CD4-positive, alpha-beta memory T cell (primary cell): Measurements from ENCODE around the gene NF1. TPM values are rescaled to one million over a fixed set of nuclear protein-coding genes. Genes with fewer than 3 reads are reported as not detected.
"Not testable (repeated sequence)": the region's sequence is repeated elsewhere in the genome, so short reads cannot be mapped to it uniquely, and the experiment has no call there.

ENCODE experiments used
- CTCF ChIA-PET: fragments of 350-600 bp; sonication (Branson Sonifier 250); formaldehyde crosslinking; loops from one replicate; lab custom pipeline; 2021; ENCODE audit warnings: inconsistent platforms; ENCODE audit not compliant: partially characterized antibody; lab: Charles Lee
- POLR2A ChIA-PET: fragments of 350-600 bp; sonication (Branson Sonifier 250); formaldehyde crosslinking; loops from one replicate; lab custom pipeline; 2021; ENCODE audit not compliant: partially characterized antibody; lab: Charles Lee
- DNase-seq, 5 donors: peaks; one replicate each; pipeline versions ENCODE4 v3.0.0 to v3.0.0-alpha.2; 2020 to 2022; ENCODE audit warnings: mixed read lengths in 1 of 5
- H3K27ac ChIP-seq: one replicate; pipeline ENCODE4 v1.7.0; 2013; ENCODE audit warnings: low read depth, low read length
- H3K27me3 ChIP-seq: 2 replicates; pipeline ENCODE4 v1.7.0; 2013; ENCODE audit warnings: mild to moderate bottlenecking, low read length, moderate library complexity; ENCODE audit not compliant: insufficient read depth
- H3K36me3 ChIP-seq: 2 replicates; pipeline ENCODE4 v1.7.0; 2013; ENCODE audit warnings: mild to moderate bottlenecking, low read length, moderate library complexity; ENCODE audit not compliant: insufficient read depth
- H3K4me1 ChIP-seq: 2 replicates; pipeline ENCODE4 v1.7.0; 2013; ENCODE audit warnings: mild to moderate bottlenecking, low read length, moderate library complexity; ENCODE audit not compliant: insufficient read depth
- H3K4me3 ChIP-seq, 2 donors: one replicate each; pipeline ENCODE4 v1.7.0; 2013; ENCODE audit warnings: low read length in 2 of 2, mild to moderate bottlenecking in 1 of 2
- H3K9me3 ChIP-seq, 2 donors: one replicate each; pipeline ENCODE4 v1.7.0; 2013; ENCODE audit warnings: low read length in 2 of 2, control low read depth in 1 of 2; ENCODE audit not compliant: control insufficient read depth in 1 of 2
- H3K27ac Mint-ChIP-seq, 7 donors: one replicate each; pipeline ENCODE4 v1.8.0; 2020 to 2021; ENCODE audit warnings: mixed read lengths in 7 of 7, mild to moderate bottlenecking in 6 of 7, inconsistent platforms in 3 of 7, moderate library complexity in 3 of 7
- H3K27me3 Mint-ChIP-seq, 2 donors: one replicate each; pipeline ENCODE4 v1.8.0; 2020 to 2021; ENCODE audit warnings: mixed read lengths in 2 of 2
- H3K36me3 Mint-ChIP-seq, 2 donors: one replicate each; pipeline ENCODE4 v1.8.0; 2020 to 2021; ENCODE audit warnings: mixed read lengths in 2 of 2, inconsistent platforms in 1 of 2, mild to moderate bottlenecking in 1 of 2
- H3K4me1 Mint-ChIP-seq, 4 donors: one replicate each; pipeline ENCODE4 v1.8.0; 2020 to 2021; ENCODE audit warnings: mixed read lengths in 4 of 4, mild to moderate bottlenecking in 1 of 4
- H3K4me3 Mint-ChIP-seq, 8 donors: one replicate each; pipeline ENCODE4 v1.8.0; 2020 to 2021; ENCODE audit warnings: mixed read lengths in 8 of 8, mild to moderate bottlenecking in 7 of 8, moderate library complexity in 6 of 8, inconsistent platforms in 3 of 8
- H3K9me3 Mint-ChIP-seq, 8 donors: one replicate each; pipeline ENCODE4 v1.8.0; 2020 to 2021; ENCODE audit warnings: mixed read lengths in 8 of 8, mild to moderate bottlenecking in 5 of 8, inconsistent platforms in 3 of 8, moderate library complexity in 1 of 8
- intact Hi-C: fragments of 100-400 bp; cut with micrococcal nuclease; formaldehyde crosslinking; loops from one replicate; pipeline ENCODE4 v1.15.1; 2023
- polyA plus RNA-seq, 2 donors: library from polyadenylated mRNA; unstranded; fragments of 300-500 nt; fragmentation: Illumina TruSeq; gene quantifications; one replicate each; pipeline ENCODE4 v1.2.3, GENCODE V29; 2021
- total RNA-seq, 2 experiments: library from RNA; stranded (reverse); gene quantifications; one replicate each; pipeline ENCODE4 v1.2.3, GENCODE V29; 2021

The NF1 gene
- total and polyA plus RNA-seq, 4 experiments from 2014 or later, result 5.5 to 52.4 (median 27.9) TPM

- H3K4me3 Mint-ChIP-seq, H3K27ac Mint-ChIP-seq: not testable (repeated sequence)
Measured at GRCh38 chr17:31176143-31176542, 81.4 kb downstream of the NF1 start.

GRCh38 chr17:31178951-31179350 lies 84.2 kb downstream of the NF1 start:
- H3K9me3 ChIP-seq, H3K27ac ChIP-seq, H3K9me3 Mint-ChIP-seq, H3K4me1 ChIP-seq, H3K27ac Mint-ChIP-seq, H3K27me3 ChIP-seq, intact Hi-C loops, DNase-seq, H3K4me1 Mint-ChIP-seq, H3K4me3 ChIP-seq, H3K36me3 ChIP-seq, H3K27me3 Mint-ChIP-seq, H3K4me3 Mint-ChIP-seq, POLR2A ChIA-PET, CTCF ChIA-PET: not testable (repeated sequence)
- H3K36me3 Mint-ChIP-seq, result peaks cover 14 to 17% of the 10 kb centered on the region in 2 donors

More at GRCh38 chr17:31176143-31176542, 81.4 kb downstream of the NF1 start:
- H3K4me1 ChIP-seq, H3K36me3 ChIP-seq, DNase-seq, intact Hi-C loops, H3K27me3 Mint-ChIP-seq, H3K27ac ChIP-seq, CTCF ChIA-PET, H3K9me3 Mint-ChIP-seq, POLR2A ChIA-PET, H3K4me1 Mint-ChIP-seq, H3K4me3 ChIP-seq, H3K9me3 ChIP-seq, H3K27me3 ChIP-seq: not testable (repeated sequence)
- H3K36me3 Mint-ChIP-seq, result peaks cover 2 to 10% of the 10 kb centered on the region in 2 donors

GRCh38 chr17:31195305-31195704 lies 100.5 kb downstream of the NF1 start:
- H3K27ac Mint-ChIP-seq, result no peak overlapping the region
- ChIA-PET POLR2A (no interaction called here), CTCF (interaction anchor here (0.6 kb wide), 1 partner anchor 735 kb away, joined by 5 read pairs; no protein-coding TSS in a partner anchor)
- DNase-seq, result no peak
- H3K27me3 Mint-ChIP-seq, result no peaks in the 10 kb centered on the region
- H3K4me3 Mint-ChIP-seq, result no peak overlapping the region
- Histone ChIP-seq H3K9me3 (no peaks in the 10 kb centered on the region), H3K4me1 (no peaks in the 10 kb centered on the region), H3K27ac (no peak overlapping the region), H3K4me3 (no peak overlapping the region), H3K36me3 (no peaks in the 10 kb centered on the region), H3K27me3 (no peaks in the 10 kb centered on the region)
- intact Hi-C loops, result no loop called here
- peaks cover 0 to under 1% of the 10 kb centered on the region in 2 donors for H3K36me3 Mint-ChIP-seq
- H3K4me1 Mint-ChIP-seq, result no peaks in the 10 kb centered on the region
- H3K9me3 Mint-ChIP-seq, result no peaks in the 10 kb centered on the region

DNA sequence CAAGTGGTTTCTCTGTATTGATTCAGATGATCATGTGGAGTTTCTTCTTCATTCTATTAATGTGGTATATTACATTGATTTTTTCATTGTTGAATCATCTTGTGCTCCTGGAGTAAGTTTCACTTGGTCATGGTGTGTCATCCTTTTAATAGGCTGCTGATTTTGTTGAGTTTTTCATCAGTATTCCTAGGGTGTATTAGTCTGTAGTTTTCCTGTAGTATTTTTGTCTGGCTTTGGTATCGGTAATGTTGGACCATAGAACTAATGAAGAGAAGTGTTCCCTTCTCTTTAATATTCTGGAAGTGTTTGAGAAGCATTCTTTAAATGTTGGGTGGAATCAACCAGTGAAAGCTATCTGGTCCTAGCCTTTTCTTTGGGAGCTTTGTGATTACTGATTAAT lies 103.2 kb downstream of the NF1 start:
- H3K36me3 Mint-ChIP-seq, result no peaks in the 10 kb centered on the region
- H3K4me1 Mint-ChIP-seq, result no peaks in the 10 kb centered on the region
- no peaks in the 10 kb centered on the region for H3K36me3 ChIP-seq
- intact Hi-C loops, result no loop called here
- no peak overlapping the region for H3K4me3 ChIP-seq
- H3K27me3 Mint-ChIP-seq, result no peaks in the 10 kb centered on the region
- ChIA-PET CTCF (no interaction called here), POLR2A (no interaction called here)
- no peaks in the 10 kb centered on the region for H3K4me1 ChIP-seq
- no peak for DNase-seq
- no peak overlapping the region for H3K27ac ChIP-seq
- no peak overlapping the region for H3K27ac Mint-ChIP-seq
- H3K4me3 Mint-ChIP-seq, result no peak overlapping the region
- no peaks in the 10 kb centered on the region for H3K9me3 Mint-ChIP-seq
- H3K9me3 ChIP-seq, result no peaks in the 10 kb centered on the region
- no peaks in the 10 kb centered on the region for H3K27me3 ChIP-seq

DNA sequence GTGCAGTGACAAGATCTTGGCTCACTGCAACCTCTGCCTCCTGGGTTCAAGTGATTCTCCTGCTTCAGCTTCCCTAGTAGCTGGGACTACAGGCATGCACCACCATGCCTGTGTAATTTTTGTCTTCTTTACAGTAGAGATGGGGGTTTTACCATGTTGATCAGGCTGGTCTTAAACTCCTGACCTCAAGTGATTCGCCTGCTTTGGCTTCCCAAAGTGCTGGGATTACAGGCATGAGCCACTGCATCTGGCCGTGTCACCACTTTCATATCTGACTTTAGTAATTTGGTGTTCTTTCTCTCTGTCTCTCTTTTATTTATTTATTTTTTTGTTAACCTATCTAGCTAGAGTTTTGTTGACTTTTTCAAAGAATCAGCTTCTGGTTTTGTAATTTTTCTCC lies 103.9 kb downstream of the NF1 start:
- H3K4me1 Mint-ChIP-seq, intact Hi-C loops, H3K27me3 Mint-ChIP-seq, H3K27me3 ChIP-seq, H3K9me3 ChIP-seq, DNase-seq, H3K4me3 ChIP-seq, H3K4me1 ChIP-seq, H3K27ac ChIP-seq, H3K36me3 ChIP-seq, H3K9me3 Mint-ChIP-seq, H3K4me3 Mint-ChIP-seq, H3K27ac Mint-ChIP-seq, POLR2A ChIA-PET, H3K36me3 Mint-ChIP-seq: not testable (repeated sequence)
- CTCF ChIA-PET, result interaction anchor here (0.9 kb wide), 1 partner anchor 19 kb away, joined by 3 read pairs; no protein-coding TSS in a partner anchor

DNA sequence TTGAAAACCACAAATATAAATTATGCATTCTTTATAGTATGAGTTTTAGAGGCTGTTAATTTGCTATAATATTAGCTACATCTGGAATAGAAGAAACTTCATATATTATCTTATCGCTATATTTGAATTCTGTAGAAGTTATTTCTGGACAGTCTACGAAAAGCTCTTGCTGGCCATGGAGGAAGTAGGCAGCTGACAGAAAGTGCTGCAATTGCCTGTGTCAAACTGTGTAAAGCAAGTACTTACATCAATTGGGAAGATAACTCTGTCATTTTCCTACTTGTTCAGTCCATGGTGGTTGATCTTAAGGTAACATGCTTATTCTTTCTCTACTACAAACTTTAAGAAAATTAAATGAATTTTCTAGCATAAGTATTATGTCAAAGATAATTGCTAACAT lies 105.5 kb downstream of the NF1 start:
- H3K9me3 ChIP-seq, result no peaks in the 10 kb centered on the region
- no peak overlapping the region for H3K4me3 ChIP-seq
- H3K4me1 ChIP-seq, result no peaks in the 10 kb centered on the region
- H3K27ac ChIP-seq, result no peak overlapping the region
- no peak for DNase-seq
- CTCF ChIA-PET, result interaction anchor here (1.1 kb wide), 1 partner anchor 14 kb away, joined by 6 read pairs; no protein-coding TSS in a partner anchor
- Mint-ChIP-seq H3K4me3 (no peak overlapping the region), H3K9me3 (no peaks in the 10 kb centered on the region), H3K36me3 (no peaks in the 10 kb centered on the region), H3K27ac (no peak overlapping the region), H3K4me1 (no peaks in the 10 kb centered on the region), H3K27me3 (no peaks in the 10 kb centered on the region)
- no peaks in the 10 kb centered on the region for H3K27me3 ChIP-seq
- POLR2A ChIA-PET, result no interaction called here
- no peaks in the 10 kb centered on the region for H3K36me3 ChIP-seq
- intact Hi-C loops, result no loop called here

- Mint-ChIP-seq H3K36me3 (no peaks in the 10 kb centered on the region), H3K27me3 (no peaks in the 10 kb centered on the region), H3K27ac (peak overlapping the region in 1 of 7 donors; percentile 30), H3K4me3 (no peak overlapping the region), H3K4me1 (no peaks in the 10 kb centered on the region), H3K9me3 (no peaks in the 10 kb centered on the region)
- Histone ChIP-seq H3K36me3 (no peaks in the 10 kb centered on the region), H3K9me3 (no peaks in the 10 kb centered on the region), H3K4me1 (no peaks in the 10 kb centered on the region), H3K27ac (no peak overlapping the region), H3K4me3 (no peak overlapping the region), H3K27me3 (no peaks in the 10 kb centered on the region)
- ChIA-PET POLR2A (no interaction called here), CTCF (no interaction called here)
- intact Hi-C loops, result no loop called here
- DNase-seq, result no peak
Measured at GRCh38 chr17:31202968-31203367, 108.2 kb downstream of the NF1 start.
